ENCODE data around the gene MED15. TPM values are rescaled to one million over a fixed set of nuclear protein-coding genes. Genes with fewer than 3 reads are reported as not detected.

Gene MED15
- polyA plus RNA-seq, 4 donors = 49.4 to 106 (median 76.6) TPM

DNA sequence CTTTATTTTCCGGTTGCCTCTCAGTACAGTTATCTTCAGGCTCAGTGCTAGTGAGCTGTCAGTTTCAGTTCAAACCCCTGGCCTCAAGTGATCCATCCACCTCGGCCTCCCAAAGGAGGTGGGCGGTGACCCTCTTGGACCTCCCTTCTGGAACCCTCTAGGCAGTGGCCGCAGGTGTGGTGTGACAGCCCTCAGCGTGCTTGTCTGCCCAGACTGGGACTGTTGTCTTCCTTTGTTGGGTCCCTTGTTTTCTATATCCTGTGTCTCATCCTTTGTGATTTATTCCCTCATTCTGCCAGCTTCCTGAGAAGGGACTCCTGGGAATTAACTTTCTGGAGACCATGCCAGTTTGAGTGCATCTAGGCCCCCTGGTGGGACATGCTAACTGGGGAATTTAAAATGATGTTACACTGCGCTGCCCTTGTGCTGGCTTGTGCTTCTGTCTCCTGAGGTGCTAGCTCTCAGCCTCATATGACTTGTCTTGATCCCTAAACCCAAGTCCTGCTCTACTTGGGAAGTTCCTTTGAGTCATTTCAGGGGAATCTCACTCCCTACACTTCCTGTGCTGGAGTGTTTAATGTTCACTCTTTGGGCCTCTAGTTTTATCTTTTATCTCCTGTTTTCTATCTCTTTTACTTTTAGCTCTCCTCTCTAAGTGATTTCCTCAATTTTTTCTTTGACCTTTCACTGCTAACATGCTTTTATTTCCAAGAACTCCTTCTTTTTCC lies 19.4 kb downstream of the MED15 start:
- Histone ChIP-seq H3K4me1 (ENCODE audit: control insufficient read depth in 3 of 3, insufficient read depth in 2 of 3, low read depth in 1 of 3, low read length in 2 of 3) (peaks cover 3 to 26% (median 14%) of the 10 kb centered on the region in 3 donors), H3K36me3 (ENCODE audit: control insufficient read depth in 3 of 3, insufficient read depth in 2 of 3, low read depth in 1 of 3, low read length in 3 of 3) (peaks cover 0 to 63% (median 8%) of the 10 kb centered on the region in 3 donors), H3K4me3 (ENCODE audit: low read depth in 1 of 3, low read length in 3 of 3) (no peak overlapping the region), H3K27me3 (ENCODE audit: control insufficient read depth in 3 of 3, insufficient read depth in 3 of 3, low read length in 3 of 3) (no peaks in the 10 kb centered on the region), H3K9me3 (ENCODE audit: control insufficient read depth in 2 of 2, insufficient read depth in 1 of 2, low read depth in 1 of 2, low read length in 1 of 2) (no peaks in the 10 kb centered on the region), H3K27ac (ENCODE audit: low read depth in 1 of 3, low read length in 2 of 3) (peak overlapping the region in 1 of 3 donors; percentile 14)
- DNase-seq (no peak), FAIRE-seq (no peak)
- 78 to 92% (median 86%) methylated on average over 6 of the region's 6 CpGs for WGBS, 3 donors

DNA sequence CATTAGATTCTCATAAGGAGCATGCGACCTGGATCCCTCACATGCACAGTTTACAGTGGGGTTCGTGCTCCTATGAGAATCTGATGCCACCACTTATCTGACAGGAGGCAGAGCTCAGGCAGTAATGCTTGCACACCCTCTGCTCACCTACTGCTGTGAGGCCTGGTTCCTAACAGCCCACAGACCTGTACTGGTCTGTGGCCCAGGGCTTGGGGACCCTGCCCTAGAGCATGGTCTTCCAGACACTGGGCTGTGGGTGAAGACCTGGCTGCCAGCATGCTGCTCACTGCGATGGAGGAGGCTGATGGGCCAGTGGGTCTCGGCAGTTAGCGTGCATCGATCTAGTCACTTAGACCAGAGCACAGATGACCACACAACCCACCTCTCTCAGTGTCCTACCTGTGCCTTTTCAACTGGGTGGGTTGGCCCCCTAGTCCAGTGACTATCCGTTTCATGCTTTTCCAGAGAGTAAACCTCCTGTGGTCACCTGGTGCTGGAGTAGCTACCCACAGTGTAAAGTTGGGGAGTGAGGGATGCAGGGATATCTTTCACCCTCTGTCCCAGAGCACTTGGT lies 21.1 kb downstream of the MED15 start:
- H3K9me3 ChIP-seq (ENCODE audit: control insufficient read depth in 2 of 2, insufficient read depth in 1 of 2, low read depth in 1 of 2, low read length in 1 of 2) = no peaks in the 10 kb centered on the region
- FAIRE-seq = no peak
- no peaks in the 10 kb centered on the region for H3K27me3 ChIP-seq (ENCODE audit: control insufficient read depth in 3 of 3, insufficient read depth in 3 of 3, low read length in 3 of 3)
- peaks cover 0 to 74% (median 6%) of the 10 kb centered on the region in 3 donors for H3K36me3 ChIP-seq (ENCODE audit: control insufficient read depth in 3 of 3, insufficient read depth in 2 of 3, low read depth in 1 of 3, low read length in 3 of 3)
- no peak for DNase-seq
- H3K27ac ChIP-seq (ENCODE audit: low read depth in 1 of 3, low read length in 2 of 3) = no peak overlapping the region
- peaks cover 5 to 32% (median 21%) of the 10 kb centered on the region in 3 donors for H3K4me1 ChIP-seq (ENCODE audit: control insufficient read depth in 3 of 3, insufficient read depth in 2 of 3, low read depth in 1 of 3, low read length in 2 of 3)
- WGBS, 3 donors = 94 to 96% (median 96%) methylated on average over 7 of the region's 7 CpGs
- no peak overlapping the region for H3K4me3 ChIP-seq (ENCODE audit: low read depth in 1 of 3, low read length in 3 of 3)

GRCh38 chr22:20530368-20531153 lies 23.2 kb downstream of the MED15 start:
- peak overlapping the region; percentile 52 to 77 (median 64) for H3K27ac ChIP-seq (ENCODE audit: low read depth in 1 of 3, low read length in 2 of 3)
- 53 to 75% (median 74%) methylated on average over 14 to 15 of the region's 15 CpGs for WGBS, 3 donors
- H3K4me1 ChIP-seq (ENCODE audit: control insufficient read depth in 3 of 3, insufficient read depth in 2 of 3, low read depth in 1 of 3, low read length in 2 of 3) = peaks cover 2 to 26% (median 18%) of the 10 kb centered on the region in 3 donors
- peaks cover 0 to 77% (median 6%) of the 10 kb centered on the region in 3 donors for H3K36me3 ChIP-seq (ENCODE audit: control insufficient read depth in 3 of 3, insufficient read depth in 2 of 3, low read depth in 1 of 3, low read length in 3 of 3)
- no peaks in the 10 kb centered on the region for H3K9me3 ChIP-seq (ENCODE audit: control insufficient read depth in 2 of 2, insufficient read depth in 1 of 2, low read depth in 1 of 2, low read length in 1 of 2)
- no peak for FAIRE-seq
- no peak overlapping the region for H3K4me3 ChIP-seq (ENCODE audit: low read depth in 1 of 3, low read length in 3 of 3)
- DNase-seq = peak; percentile 27 to 62
- H3K27me3 ChIP-seq (ENCODE audit: control insufficient read depth in 3 of 3, insufficient read depth in 3 of 3, low read length in 3 of 3) = no peaks in the 10 kb centered on the region

- FAIRE-seq (no peak), DNase-seq (no peak)
- H3K27me3 ChIP-seq (ENCODE audit: control insufficient read depth in 3 of 3, insufficient read depth in 3 of 3, low read length in 3 of 3) = no peaks in the 10 kb centered on the region
- H3K36me3 ChIP-seq (ENCODE audit: control insufficient read depth in 3 of 3, insufficient read depth in 2 of 3, low read depth in 1 of 3, low read length in 3 of 3) = peaks cover 0 to 73% (median 6%) of the 10 kb centered on the region in 3 donors
- WGBS, 3 donors = 15 to 58% (median 39%) methylated on average over 1 of the region's 1 CpG
- peaks cover 2 to 26% (median 18%) of the 10 kb centered on the region in 3 donors for H3K4me1 ChIP-seq (ENCODE audit: control insufficient read depth in 3 of 3, insufficient read depth in 2 of 3, low read depth in 1 of 3, low read length in 2 of 3)
- H3K9me3 ChIP-seq (ENCODE audit: control insufficient read depth in 2 of 2, insufficient read depth in 1 of 2, low read depth in 1 of 2, low read length in 1 of 2) = no peaks in the 10 kb centered on the region
- H3K27ac ChIP-seq (ENCODE audit: low read depth in 1 of 3, low read length in 2 of 3) = peak overlapping the region; percentile 52 to 77 (median 64)
- H3K4me3 ChIP-seq (ENCODE audit: low read depth in 1 of 3, low read length in 3 of 3) = no peak overlapping the region
These were observed 23.7 kb downstream of the MED15 start for GRCh38 chr22:20531154-20531403.

DNA sequence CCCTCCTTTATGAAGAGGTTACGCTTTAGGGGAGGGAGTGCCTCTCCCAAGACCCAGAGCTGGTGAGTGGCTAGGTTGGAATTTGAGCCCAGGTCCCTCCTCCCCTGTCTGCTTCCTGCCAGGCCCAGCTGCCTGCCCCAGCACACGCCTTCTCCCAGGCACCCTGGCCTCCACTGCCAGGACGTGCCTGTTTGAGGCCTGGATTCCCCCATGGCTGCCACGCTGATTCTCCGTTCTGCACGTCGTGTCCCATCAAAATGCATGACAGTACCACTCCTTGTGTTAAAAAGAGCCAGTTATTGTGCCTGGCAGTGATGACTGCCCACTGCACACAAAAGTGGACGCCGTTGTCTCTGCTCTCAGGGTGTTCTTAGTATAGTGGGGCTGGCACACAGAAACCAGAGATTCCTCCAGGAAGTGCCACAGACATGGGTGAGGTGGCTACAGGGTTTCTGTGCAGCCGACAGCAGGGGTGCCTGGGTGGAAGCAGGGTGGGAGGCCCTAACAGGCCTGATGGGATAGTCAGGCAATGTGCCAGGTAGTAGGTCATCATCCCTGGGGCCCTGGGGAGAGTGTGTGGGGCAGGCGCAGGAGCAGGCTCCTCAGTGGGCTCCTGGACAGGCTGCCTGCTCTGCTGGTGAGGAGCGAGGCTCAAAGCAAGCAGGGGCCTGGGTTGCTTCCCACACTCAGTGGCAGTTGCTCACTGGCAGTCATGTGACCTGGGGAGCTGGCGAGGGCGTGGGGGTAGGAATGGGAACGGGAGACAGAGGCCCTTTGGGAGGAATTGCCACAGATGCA lies 24.2 kb downstream of the MED15 start:
- peak; percentile 66 to 85 for DNase-seq
- H3K27ac ChIP-seq (ENCODE audit: low read depth in 1 of 3, low read length in 2 of 3) = peak overlapping the region; percentile 24 to 77 (median 44)
- peaks cover 2 to 26% (median 18%) of the 10 kb centered on the region in 3 donors for H3K4me1 ChIP-seq (ENCODE audit: control insufficient read depth in 3 of 3, insufficient read depth in 2 of 3, low read depth in 1 of 3, low read length in 2 of 3)
- peaks cover 0 to 73% (median 5%) of the 10 kb centered on the region in 3 donors for H3K36me3 ChIP-seq (ENCODE audit: control insufficient read depth in 3 of 3, insufficient read depth in 2 of 3, low read depth in 1 of 3, low read length in 3 of 3)
- 27 to 54% (median 48%) methylated on average over 15 of the region's 15 CpGs for WGBS, 3 donors
- H3K4me3 ChIP-seq (ENCODE audit: low read depth in 1 of 3, low read length in 3 of 3) = no peak overlapping the region
- H3K27me3 ChIP-seq (ENCODE audit: control insufficient read depth in 3 of 3, insufficient read depth in 3 of 3, low read length in 3 of 3) = no peaks in the 10 kb centered on the region
- H3K9me3 ChIP-seq (ENCODE audit: control insufficient read depth in 2 of 2, insufficient read depth in 1 of 2, low read depth in 1 of 2, low read length in 1 of 2) = no peaks in the 10 kb centered on the region
- FAIRE-seq = no peak

- no peaks in the 10 kb centered on the region for H3K9me3 ChIP-seq (ENCODE audit: control insufficient read depth in 2 of 2, insufficient read depth in 1 of 2, low read depth in 1 of 2, low read length in 1 of 2)
- DNase-seq = no peak
- H3K36me3 ChIP-seq (ENCODE audit: control insufficient read depth in 3 of 3, insufficient read depth in 2 of 3, low read depth in 1 of 3, low read length in 3 of 3) = peaks cover 0 to 76% (median 5%) of the 10 kb centered on the region in 3 donors
- H3K4me1 ChIP-seq (ENCODE audit: control insufficient read depth in 3 of 3, insufficient read depth in 2 of 3, low read depth in 1 of 3, low read length in 2 of 3) = peaks cover 2 to 26% (median 18%) of the 10 kb centered on the region in 3 donors
- peak overlapping the region in 2 of 3 donors; percentile 28 to 56 for H3K27ac ChIP-seq (ENCODE audit: low read depth in 1 of 3, low read length in 2 of 3)
- H3K4me3 ChIP-seq (ENCODE audit: low read depth in 1 of 3, low read length in 3 of 3) = no peak overlapping the region
- no peaks in the 10 kb centered on the region for H3K27me3 ChIP-seq (ENCODE audit: control insufficient read depth in 3 of 3, insufficient read depth in 3 of 3, low read length in 3 of 3)
- no peak for FAIRE-seq
- WGBS, 3 donors = 76 to 83% (median 81%) methylated on average over 10 of the region's 10 CpGs
These were observed 25.0 kb downstream of the MED15 start for GRCh38 chr22:20532256-20532993.

DNA sequence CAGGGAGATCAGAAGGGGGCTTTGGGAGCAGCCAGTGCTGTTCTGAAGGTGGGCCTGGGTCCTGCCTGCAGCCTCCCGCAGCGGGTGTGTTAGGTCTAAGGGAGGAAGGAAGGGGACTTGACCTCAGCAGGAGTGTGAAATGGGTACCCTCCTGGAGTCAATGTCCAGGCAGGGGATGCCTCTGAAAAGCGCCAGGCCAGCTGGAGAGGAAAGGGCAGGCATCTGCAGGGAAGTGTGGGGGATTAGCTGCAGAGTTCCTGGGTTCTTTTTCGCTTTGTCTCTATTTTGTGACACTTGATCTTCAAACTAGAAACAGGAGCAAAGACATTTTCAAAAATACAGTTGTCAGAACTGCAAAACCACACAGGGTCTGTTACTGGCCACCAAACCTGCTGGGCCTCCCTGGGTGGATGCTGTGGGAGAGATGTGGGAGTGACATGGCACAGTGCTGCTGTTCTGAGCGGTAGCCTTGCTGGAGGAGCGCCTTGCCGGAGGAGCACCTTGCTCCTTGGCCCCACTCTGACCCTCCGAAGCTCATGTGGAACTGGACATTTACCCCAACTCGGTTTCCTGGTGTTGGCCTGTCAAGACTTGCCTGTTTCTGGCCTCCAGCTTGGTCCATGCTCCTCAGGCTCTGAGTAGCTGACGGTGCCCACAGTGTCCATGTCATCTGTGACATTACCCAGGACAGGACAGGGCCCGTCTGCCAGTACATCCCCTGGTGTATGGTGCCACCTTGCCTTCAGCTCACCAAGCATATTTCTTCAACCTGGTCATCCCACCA lies 25.9 kb downstream of the MED15 start:
- Histone ChIP-seq H3K27me3 (ENCODE audit: control insufficient read depth in 3 of 3, insufficient read depth in 3 of 3, low read length in 3 of 3) (no peaks in the 10 kb centered on the region), H3K36me3 (ENCODE audit: control insufficient read depth in 3 of 3, insufficient read depth in 2 of 3, low read depth in 1 of 3, low read length in 3 of 3) (peaks cover 0 to 75% (median 5%) of the 10 kb centered on the region in 3 donors), H3K4me1 (ENCODE audit: control insufficient read depth in 3 of 3, insufficient read depth in 2 of 3, low read depth in 1 of 3, low read length in 2 of 3) (peaks cover 2 to 26% (median 18%) of the 10 kb centered on the region in 3 donors), H3K9me3 (ENCODE audit: control insufficient read depth in 2 of 2, insufficient read depth in 1 of 2, low read depth in 1 of 2, low read length in 1 of 2) (no peaks in the 10 kb centered on the region), H3K4me3 (ENCODE audit: low read depth in 1 of 3, low read length in 3 of 3) (no peak overlapping the region), H3K27ac (ENCODE audit: low read depth in 1 of 3, low read length in 2 of 3) (no peak overlapping the region)
- WGBS, 3 donors = 87 to 89% (median 89%) methylated on average over 11 of the region's 11 CpGs
- no peak for DNase-seq
- FAIRE-seq = no peak
